ENCODE data around the gene RFX3.

- TF ChIP-seq, protein P1, sequence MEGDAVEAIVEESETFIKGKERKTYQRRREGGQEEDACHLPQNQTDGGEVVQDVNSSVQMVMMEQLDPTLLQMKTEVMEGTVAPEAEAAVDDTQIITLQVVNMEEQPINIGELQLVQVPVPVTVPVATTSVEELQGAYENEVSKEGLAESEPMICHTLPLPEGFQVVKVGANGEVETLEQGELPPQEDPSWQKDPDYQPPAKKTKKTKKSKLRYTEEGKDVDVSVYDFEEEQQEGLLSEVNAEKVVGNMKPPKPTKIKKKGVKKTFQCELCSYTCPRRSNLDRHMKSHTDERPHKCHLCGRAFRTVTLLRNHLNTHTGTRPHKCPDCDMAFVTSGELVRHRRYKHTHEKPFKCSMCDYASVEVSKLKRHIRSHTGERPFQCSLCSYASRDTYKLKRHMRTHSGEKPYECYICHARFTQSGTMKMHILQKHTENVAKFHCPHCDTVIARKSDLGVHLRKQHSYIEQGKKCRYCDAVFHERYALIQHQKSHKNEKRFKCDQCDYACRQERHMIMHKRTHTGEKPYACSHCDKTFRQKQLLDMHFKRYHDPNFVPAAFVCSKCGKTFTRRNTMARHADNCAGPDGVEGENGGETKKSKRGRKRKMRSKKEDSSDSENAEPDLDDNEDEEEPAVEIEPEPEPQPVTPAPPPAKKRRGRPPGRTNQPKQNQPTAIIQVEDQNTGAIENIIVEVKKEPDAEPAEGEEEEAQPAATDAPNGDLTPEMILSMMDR (IDR thresholded peaks at IDR 0.05; ENCODE audit: low read length), result no peak
- no peak for TF ChIP-seq EZH2 (optimal IDR thresholded peaks at IDR 0.05; ENCODE audit: low read depth, low read length)
- TF ChIP-seq EZH2phosphoT487 (IDR thresholded peaks at IDR 0.05; ENCODE audit: low read length), result no peak
Measured at GRCh38 chr9:3256571-3257330, 269.1 kb downstream of the RFX3 start.

Data from MM.1S (cell line).